Right lobe of liver (tissue), 6 donors: ENCODE data around the gene ZSWIM9. TPM values are rescaled to one million over a fixed set of nuclear protein-coding genes. Genes with fewer than 3 reads are reported as not detected.

Source experiments
- ATAC-seq, 4 donors: fragments of 200-7000 bp; cut with Tn5 transposase; one replicate each; pipeline ENCODE4 v1.9.1; 2020; ENCODE audit warnings: mild to moderate bottlenecking in 4 of 4, moderate library complexity in 4 of 4
- DNase-seq, 3 donors: peaks; one replicate each; pipeline ENCODE4 v3.0.0-alpha.2; 2020
- H3K27ac ChIP-seq, 3 donors: fragments of 200-600 bp; one replicate each; pipeline ENCODE4 v1.8.0; 2022
- H3K27me3 ChIP-seq, 2 donors: fragments of 200-600 bp; one replicate each; pipeline ENCODE4 v1.8.0; 2022
- H3K36me3 ChIP-seq, 4 donors: fragments of 200-600 bp; sonication (generic) in 1 of 4; one replicate each; pipeline versions ENCODE4 v1.5.1 to v1.8.0; 2017 to 2022; ENCODE audit warnings: control low read depth in 1 of 4
- H3K4me1 ChIP-seq, 4 donors: fragments of 200-600 bp; sonication (generic) in 1 of 4; one replicate each; pipeline versions ENCODE4 v1.5.1 to v1.8.0; 2017 to 2022; ENCODE audit warnings: control low read depth in 1 of 4
- H3K4me3 ChIP-seq, 3 donors: fragments of 200-600 bp; one replicate each; pipeline ENCODE4 v1.8.0; 2022
- H3K9me3 ChIP-seq, 4 donors: fragments of 200-600 bp; sonication (generic) in 1 of 4; one replicate each; pipeline versions ENCODE4 v1.5.1 to v1.8.0; 2017 to 2022; ENCODE audit warnings: control low read depth in 1 of 4
- CTCF ChIP-seq, 4 donors: fragments of 200-600 bp in 3 of 4; fragments of 450-650 bp in 1 of 4; IDR thresholded peaks; one replicate each; pipeline versions ENCODE4 v1.5.1 to v1.8.0; 2016 to 2022; ENCODE audit warnings: antibody characterized with exemption in 4 of 4, mild to moderate bottlenecking in 2 of 4
- POLR2A ChIP-seq: fragments of 450-650 bp; IDR thresholded peaks from one replicate; pipeline ENCODE4 v1.6.1; 2017; ENCODE audit warnings: antibody characterized with exemption, mild to moderate bottlenecking
- WGBS: methylation state at CpG from one replicate; pipeline ENCODE4 v1.1.6; 2018; ENCODE audit warnings: low coverage, low lambda C conversion rate; ENCODE audit not compliant: insufficient coverage; ENCODE audit errors: missing lambda C conversion rate; 5-methylcytosine and 5-hydroxymethylcytosine counted together
- intact Hi-C, 2 donors: fragments of 100-400 bp; cut with DNase I; formaldehyde crosslinking; loops; one replicate each; pipeline versions ENCODE4 v1.11.2 to v1.14.1; 2022
- total RNA-seq, 6 experiments: library from RNA; depleted of rRNA in 2 of 6; stranded (reverse); fragments of >200 nt in 2 of 6; fragmentation: NEBNext Ultra II Directional in 3 of 6; extraction: Animal tissue kit (Norgen Biotek cat#: 25700) in 3 of 6; gene quantifications; one replicate each; pipeline versions ENCODE4 v1.1.0 to v1.2.4, GENCODE V29; 2016 to 2023
- donor health status: DM: no; HTN: yes; CAD: no.
- donor health status: DM: no; HTN: no; CAD: no.
- donor health status: DM: no; HTN: no; CAD: no.
- donor health status: DM: no; HTN: yes; CAD: no.
- donor health status: DM: no; HTN: yes; CAD: no.

The ZSWIM9 gene
- total RNA-seq, 6 experiments from 2014 or later: 1.5 to 2.5 (median 2.0) TPM

- ATAC-seq: no peak
- no peaks in the 10 kb centered on the region for H3K36me3 ChIP-seq
- H3K9me3 ChIP-seq: no peaks in the 10 kb centered on the region
- no peaks in the 10 kb centered on the region for H3K27me3 ChIP-seq
- no peak overlapping the region for H3K27ac ChIP-seq
- peaks cover 0 to 26% (median 11%) of the 10 kb centered on the region in 4 donors for H3K4me1 ChIP-seq
- no peak overlapping the region for H3K4me3 ChIP-seq
- intact Hi-C loops: loop anchor here in 1 of 2 donors (5.0 kb wide), 1 partner anchor 36 kb away; the partner anchor contains the start of gene PLA2G4C
- TF ChIP-seq CTCF (IDR thresholded peaks at IDR 0.05) (no peak), POLR2A (no peak)
- 67% methylated on average over 2 of the region's 9 CpGs for WGBS
- no peak for DNase-seq
These were observed 21.9 kb upstream of the ZSWIM9 start for GRCh38 chr19:48148576-48148975.

GRCh38 chr19:48149430-48149829, 21.1 kb upstream of the ZSWIM9 start:
- intact Hi-C loops: loop anchor here in 1 of 2 donors (5.0 kb wide), 1 partner anchor 37 kb away; the partner anchor contains the start of gene PLA2G4C
- peak overlapping the region in 1 of 3 donors; percentile 59 for H3K27ac ChIP-seq
- no peak overlapping the region for H3K4me3 ChIP-seq
- H3K9me3 ChIP-seq: no peaks in the 10 kb centered on the region
- DNase-seq: peak; percentile 55 to 73 (median 66)
- peak; percentile 75 to 87 (median 84) for ATAC-seq
- H3K4me1 ChIP-seq: peaks cover 0 to 26% (median 11%) of the 10 kb centered on the region in 4 donors
- WGBS: 5% methylated on average over 3 of the region's 6 CpGs
- no peaks in the 10 kb centered on the region for H3K27me3 ChIP-seq
- TF ChIP-seq CTCF (IDR thresholded peaks at IDR 0.05) (no peak), POLR2A (no peak)
- no peaks in the 10 kb centered on the region for H3K36me3 ChIP-seq

GRCh38 chr19:48152551-48152950, 17.9 kb upstream of the ZSWIM9 start:
- H3K9me3 ChIP-seq: no peaks in the 10 kb centered on the region
- no peaks in the 10 kb centered on the region for H3K36me3 ChIP-seq
- intact Hi-C loops: no loop called here
- peak; percentile 65 to 74 (median 68) for ATAC-seq
- 27% methylated on average over 8 of the region's 8 CpGs for WGBS
- TF ChIP-seq POLR2A (no peak), CTCF (IDR thresholded peaks at IDR 0.05) (peak; percentile 79 to 91 (median 82))
- peak in 2 of 3 donors; percentile 43 to 64 for DNase-seq
- H3K27ac ChIP-seq: no peak overlapping the region
- no peak overlapping the region for H3K4me3 ChIP-seq
- peaks cover 0 to 22% (median 9%) of the 10 kb centered on the region in 4 donors for H3K4me1 ChIP-seq
- H3K27me3 ChIP-seq: no peaks in the 10 kb centered on the region

GRCh38 chr19:48154003-48154402, 16.5 kb upstream of the ZSWIM9 start:
- Histone ChIP-seq H3K27ac (no peak overlapping the region), H3K4me3 (no peak overlapping the region), H3K9me3 (no peaks in the 10 kb centered on the region), H3K36me3 (no peaks in the 10 kb centered on the region), H3K27me3 (no peaks in the 10 kb centered on the region), H3K4me1 (peaks cover 0 to 8% (median 4%) of the 10 kb centered on the region in 4 donors)
- WGBS: 100% methylated on average over 2 of the region's 9 CpGs
- ATAC-seq (peak in 2 of 4 donors; percentile 12 to 22), DNase-seq (no peak)
- no peak for TF ChIP-seq CTCF (IDR thresholded peaks at IDR 0.05)
- TF ChIP-seq POLR2A: no peak
- intact Hi-C loops: no loop called here
